DMS153 treated with DMSO at 0.1 percent for 48 hours (cell line): ENCODE results near the gene ZNF653.

Experiments used
- DNase-seq: peaks from one replicate; lab custom pipeline; 2025; ENCODE audit not compliant: unreplicated experiment; lab: John Stamatoyannopoulos, UW

ZNF653 gene, protein sequence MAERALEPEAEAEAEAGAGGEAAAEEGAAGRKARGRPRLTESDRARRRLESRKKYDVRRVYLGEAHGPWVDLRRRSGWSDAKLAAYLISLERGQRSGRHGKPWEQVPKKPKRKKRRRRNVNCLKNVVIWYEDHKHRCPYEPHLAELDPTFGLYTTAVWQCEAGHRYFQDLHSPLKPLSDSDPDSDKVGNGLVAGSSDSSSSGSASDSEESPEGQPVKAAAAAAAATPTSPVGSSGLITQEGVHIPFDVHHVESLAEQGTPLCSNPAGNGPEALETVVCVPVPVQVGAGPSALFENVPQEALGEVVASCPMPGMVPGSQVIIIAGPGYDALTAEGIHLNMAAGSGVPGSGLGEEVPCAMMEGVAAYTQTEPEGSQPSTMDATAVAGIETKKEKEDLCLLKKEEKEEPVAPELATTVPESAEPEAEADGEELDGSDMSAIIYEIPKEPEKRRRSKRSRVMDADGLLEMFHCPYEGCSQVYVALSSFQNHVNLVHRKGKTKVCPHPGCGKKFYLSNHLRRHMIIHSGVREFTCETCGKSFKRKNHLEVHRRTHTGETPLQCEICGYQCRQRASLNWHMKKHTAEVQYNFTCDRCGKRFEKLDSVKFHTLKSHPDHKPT

DNA sequence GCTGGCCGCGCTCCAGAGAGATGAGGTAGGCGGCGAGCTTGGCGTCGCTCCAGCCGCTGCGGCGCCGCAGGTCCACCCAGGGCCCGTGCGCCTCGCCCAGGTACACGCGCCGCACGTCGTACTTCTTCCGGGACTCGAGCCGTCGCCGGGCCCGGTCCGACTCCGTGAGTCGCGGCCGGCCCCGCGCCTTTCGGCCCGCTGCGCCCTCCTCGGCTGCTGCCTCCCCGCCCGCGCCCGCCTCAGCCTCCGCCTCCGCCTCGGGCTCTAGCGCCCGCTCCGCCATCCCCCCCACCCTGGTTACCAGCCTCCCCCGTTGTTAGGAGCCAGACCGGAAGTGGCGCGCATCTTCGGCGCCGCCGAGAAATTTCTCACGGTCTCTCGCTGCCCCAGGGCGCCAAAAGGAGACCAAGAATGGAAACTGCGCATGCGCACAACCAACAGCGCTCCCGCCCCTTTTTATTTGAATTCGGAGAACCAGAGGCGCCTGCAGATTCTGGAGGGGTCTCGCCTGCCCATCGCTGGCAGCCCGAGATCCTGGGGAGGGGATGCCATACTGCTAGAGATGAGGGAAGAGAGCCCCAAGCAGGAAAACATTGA is at the start of gene ZNF653:
TSS of gene ZNF653 (minus strand) at position 336 of the 597 bp plus-strand sequence. CDS start at position 283, 53 bp downstream.
- DNase-seq, result peak; percentile 97

DNA sequence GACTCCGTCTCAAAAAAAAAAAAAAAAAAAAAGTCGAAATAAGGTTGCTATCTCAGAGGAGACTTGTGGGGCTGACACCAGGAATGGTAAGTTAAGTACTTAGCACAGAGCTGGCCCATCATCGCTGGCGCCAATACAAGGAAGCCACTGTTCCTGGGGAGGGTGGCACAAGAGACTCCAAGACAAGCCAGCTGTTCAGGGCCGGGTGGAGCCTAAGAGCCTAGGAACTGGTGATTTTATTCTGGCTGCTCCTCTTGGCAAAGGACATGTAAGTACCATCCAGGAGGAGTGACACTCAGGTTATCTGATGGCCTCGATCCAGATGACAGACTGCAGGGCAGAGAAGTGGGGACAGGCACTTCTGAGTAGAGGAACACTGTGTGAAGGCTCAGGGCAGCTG is 49.6 kb upstream of the ZNF653 start:
- no peak for DNase-seq

DNA sequence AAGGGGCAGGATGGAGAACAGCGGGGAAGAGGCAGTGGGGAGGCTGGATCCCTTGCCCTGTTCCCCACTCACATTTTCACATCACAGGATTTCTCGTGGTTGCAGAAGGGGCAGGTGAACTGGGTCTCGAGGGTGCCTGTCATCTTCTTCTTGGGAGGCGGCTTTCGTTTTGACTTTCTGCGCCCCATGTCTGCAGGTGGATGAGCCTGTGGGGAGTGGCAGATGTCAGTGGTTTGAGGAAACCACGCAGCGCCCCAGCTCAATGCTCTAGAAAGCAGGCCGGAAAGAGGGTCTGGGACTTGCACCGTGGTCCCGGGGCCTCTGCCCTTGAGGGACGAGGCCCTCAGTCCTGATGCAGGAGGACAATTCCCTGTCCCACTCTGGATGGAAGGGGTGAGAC is 48.5 kb upstream of the ZNF653 start:
- no peak for DNase-seq

DNA sequence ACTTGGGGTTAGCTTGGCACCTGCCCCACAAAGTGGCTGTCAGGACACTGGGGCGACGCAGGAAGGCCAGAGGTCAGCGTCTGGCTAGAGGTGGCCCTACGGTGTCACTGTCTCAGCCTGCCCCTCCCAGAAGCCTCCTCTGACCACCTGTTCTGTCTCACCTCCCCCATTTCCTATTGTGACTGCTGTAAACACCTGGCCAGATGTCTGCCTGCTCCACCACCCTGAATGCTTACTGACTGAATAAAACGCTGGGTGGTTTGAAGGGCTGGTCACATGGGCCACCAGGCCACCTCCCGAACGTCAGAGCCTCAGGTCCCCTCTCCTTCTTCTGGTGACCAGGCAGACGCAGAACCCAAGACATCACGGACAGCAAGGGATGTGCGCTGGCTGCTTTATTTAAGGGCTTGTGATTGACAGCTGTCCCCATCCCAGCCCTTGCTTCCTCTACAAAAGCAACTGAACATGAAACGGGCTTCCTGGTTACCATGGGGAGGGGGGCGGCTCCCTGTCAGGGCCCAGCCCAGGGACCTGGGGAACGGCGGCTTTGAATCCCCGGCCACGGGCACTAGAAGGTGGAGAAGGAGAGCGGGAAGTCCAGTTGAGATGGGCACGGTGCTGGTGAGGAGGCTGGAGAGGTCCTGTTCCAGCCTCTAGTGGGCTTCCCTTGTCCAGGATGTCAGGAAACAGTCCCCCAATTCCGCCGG is 47.2 kb upstream of the ZNF653 start:
- no peak for DNase-seq

DNA sequence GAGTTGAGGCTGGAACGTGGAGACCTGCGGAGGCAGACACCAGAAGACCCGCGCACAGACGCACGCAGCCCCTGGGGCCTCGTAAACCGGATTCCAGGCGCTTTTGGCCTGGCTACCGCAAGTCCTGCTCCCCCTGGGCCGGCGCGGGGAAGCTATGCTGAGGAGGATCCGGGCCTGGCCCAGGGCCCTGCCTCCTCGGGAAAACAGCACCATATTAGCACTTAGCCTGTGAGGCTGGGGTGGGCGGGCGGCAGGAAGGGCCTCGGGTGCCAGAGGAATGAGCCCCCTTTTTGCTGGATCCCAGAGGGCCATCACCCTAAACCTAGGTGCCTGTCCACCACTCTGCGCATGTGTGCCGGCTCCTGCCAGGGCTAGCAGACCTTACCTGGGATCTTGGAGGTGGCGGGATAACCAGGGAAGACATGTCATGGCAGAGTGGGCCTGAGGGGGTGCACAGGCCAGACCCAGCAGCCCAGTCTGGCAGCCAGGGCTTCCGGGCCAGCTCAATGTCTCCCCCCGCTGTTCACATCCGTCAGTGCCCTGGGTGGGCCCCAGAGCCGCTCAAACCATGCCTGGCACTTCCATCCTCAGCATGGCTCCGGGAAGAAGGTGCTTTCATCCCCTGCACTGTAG is 46.1 kb upstream of the ZNF653 start:
- no peak for DNase-seq

DNA sequence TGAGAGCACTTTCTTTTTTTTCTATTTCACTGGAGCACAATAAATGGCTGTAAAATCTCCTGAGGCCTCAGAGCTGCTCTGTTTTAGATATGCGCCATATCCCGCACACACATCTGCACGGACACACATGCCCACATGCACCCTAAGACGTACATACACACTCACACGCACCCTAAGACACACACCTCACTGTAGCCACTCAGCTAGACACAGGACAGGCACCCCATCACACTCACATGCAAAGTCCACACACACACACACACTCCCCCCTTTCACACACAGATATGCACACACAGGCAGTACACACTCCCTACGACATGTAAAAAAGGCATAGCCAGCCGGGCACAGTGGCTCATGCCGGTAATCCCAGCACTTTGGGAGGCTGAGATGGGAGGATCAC is 44.6 kb upstream of the ZNF653 start:
- DNase-seq, result no peak

DNA sequence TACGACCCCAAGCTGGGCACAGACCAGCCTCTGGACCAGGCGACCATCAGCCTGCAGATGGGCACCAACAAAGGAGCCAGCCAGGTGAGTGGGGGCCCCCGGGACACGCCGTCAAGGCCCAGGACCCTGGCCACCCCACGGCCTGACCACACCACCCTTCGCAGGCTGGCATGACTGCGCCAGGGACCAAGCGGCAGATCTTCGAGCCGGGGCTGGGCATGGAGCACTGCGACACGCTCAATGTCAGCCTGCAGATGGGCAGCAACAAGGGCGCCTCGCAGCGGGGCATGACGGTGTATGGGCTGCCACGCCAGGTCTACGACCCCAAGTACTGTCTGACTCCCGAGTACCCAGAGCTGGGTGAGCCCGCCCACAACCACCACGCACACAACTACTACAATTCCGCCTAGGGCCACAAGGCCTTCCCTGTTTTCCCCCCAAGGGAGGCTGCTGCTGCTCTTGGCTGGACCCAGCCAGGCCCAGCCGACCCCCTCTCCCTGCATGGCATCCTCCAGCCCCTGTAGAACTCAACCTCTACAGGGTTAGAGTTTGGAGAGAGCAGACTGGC is 43.8 kb upstream of the ZNF653 start:
- DNase-seq, result no peak

DNA sequence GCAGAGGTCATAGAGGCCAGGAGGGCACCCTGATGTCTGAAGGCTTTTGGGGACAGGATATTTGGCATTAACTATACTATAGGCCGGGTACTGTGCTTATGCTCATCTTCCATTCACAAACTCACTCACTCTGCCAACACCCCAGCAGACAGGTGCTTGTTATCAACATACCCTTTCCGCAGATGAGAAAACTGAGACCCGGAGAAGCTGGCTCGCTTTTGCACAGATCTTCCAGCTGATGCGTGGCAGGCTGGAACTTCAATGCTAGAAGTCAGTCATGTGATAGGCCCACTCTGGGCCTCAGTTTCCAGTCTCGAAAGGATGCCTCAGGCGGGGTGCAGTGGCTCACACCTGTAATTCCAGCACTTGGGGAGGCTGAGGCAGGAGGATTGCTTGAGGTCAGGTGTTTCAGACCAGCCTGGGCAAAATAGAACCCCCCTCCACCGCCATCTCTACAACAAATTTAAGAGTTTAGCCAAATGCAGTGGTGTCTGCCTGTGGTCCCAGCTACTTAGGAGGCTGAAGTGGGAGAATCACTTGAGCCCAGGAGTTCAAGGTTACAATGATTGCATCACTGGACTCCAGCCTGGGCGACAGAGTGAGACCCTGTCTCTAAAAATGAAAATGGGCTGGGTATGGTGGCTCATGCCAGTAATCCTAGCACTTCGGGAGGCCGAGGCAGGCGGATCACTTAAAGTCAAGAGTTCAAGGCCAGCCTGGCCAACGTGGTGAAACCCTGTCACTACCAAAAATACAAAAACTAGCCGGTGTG is 42.5 kb upstream of the ZNF653 start:
- no peak for DNase-seq

DNA sequence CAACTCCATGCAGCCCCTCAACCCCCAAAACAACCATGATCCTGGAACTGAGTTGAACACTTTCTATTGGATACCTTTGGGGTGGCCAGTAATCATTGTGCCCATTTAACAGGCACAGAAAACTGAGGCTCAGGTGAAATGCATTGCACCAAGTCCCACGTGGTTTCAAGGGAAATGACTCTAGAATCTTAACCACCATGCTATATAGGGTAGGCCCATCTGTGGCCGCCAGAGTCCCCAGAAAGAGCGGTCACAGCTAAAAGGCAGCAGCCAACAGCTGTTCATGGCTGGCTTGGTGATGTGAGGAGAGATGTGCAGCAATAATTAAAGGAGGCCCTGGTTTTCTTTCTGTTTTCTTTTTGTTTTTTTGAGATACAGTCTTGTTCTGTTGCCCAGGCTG is 35.6 kb upstream of the ZNF653 start:
- no peak for DNase-seq

DNA sequence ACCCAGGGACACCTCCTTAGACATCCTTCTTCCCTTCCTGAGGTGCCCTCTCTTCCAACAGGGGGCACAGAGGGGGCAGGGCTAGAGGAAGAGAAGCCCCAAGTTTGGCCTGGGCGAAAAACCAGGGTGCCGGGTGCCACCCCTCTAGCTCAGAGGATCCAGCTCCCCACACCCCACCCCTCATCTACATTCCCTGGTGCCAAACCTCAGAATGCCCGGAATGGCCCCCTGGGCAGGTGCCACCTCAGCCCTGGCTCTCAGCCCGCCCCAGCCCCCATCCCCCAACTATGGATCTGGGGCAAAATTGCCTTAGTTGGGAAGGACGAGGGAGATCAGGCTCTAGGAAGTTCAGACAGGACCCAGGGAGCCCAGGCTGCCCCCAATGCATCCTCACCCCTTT is 35.0 kb upstream of the ZNF653 start:
- DNase-seq, result no peak

DNA sequence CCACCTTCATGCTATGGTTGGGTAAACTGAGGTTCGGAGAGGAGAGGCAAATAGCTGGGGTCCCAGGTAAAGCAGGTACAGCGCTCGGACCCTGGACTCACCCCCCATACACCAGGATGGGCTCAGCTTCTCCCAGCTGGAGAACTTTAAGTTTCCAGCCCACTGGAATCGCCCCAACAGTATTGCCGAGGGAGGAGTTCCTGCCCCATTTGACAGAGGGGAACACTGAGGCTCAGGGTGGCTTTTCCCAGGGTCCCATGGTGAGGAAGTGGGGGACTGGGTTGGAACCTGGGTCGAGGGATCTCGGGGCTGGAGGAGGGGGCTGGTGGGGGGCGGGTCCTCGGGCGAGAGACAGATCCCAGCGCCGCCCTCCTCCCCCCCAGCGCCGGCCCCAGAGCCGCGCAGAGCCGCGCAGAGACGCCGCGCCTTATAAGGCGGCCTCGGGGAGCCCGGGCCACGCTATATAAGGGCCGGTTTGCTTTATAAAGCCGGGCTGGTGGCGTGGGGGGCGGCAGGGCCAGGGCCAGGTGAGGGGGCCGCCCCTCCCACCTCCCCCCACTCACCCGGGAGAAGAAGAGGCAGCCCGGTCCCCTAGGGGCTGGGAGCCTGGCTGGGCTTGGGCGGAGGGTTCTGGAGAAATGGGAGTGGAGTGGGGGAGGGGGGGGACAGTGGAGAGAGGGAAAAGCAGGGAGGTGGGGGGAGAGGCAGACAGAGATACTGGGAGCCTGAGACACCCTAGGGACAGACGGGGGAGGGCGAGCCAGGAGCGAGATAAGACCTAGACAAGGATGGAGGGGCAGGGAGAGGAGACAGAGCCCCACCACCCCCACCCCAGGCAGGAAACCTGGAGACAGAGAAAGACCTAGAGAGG is 34.1 kb upstream of the ZNF653 start:
- no peak for DNase-seq

DNA sequence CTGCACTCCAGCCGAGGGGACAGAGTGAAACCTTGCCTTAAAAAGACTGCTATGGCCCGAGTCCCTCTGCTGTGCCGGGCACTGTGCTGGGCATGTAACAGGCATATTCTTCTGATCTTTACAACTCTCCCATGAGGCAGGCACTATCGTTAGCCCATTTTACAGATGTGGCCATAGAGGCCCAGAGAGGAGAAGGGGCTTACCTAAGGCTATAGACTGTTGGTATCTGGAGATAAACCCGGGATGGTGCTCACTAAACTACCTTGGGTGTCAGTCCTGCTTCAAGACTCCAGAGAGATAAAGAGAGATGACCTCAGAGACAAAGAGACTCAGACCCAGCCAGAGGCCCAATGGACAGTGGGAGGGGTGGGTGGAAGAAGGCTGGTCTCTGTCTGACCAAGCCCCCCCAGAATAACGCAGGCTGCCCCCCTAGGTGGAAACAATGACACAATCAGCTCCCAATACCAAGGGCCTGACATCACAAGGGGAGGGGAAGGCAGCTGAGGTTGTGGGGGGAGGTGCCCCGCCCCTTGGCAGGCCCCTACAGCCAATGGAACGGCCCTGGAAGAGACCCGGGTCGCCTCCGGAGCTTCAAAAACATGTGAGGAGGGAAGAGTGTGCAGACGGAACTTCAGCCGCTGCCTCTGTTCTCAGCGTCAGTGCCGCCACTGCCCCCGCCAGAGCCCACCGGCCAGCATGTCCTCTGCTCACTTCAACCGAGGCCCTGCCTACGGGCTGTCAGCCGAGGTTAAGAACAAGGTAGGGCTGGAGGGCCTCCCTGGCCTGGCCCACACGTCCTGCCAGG is 32.8 kb upstream of the ZNF653 start, which contains the start of gene CNN1:
TSS of gene CNN1 (plus strand) at position 620 of the 805 bp plus-strand sequence. CDS start at position 697, 77 bp downstream.
- DNase-seq, result no peak

DNA sequence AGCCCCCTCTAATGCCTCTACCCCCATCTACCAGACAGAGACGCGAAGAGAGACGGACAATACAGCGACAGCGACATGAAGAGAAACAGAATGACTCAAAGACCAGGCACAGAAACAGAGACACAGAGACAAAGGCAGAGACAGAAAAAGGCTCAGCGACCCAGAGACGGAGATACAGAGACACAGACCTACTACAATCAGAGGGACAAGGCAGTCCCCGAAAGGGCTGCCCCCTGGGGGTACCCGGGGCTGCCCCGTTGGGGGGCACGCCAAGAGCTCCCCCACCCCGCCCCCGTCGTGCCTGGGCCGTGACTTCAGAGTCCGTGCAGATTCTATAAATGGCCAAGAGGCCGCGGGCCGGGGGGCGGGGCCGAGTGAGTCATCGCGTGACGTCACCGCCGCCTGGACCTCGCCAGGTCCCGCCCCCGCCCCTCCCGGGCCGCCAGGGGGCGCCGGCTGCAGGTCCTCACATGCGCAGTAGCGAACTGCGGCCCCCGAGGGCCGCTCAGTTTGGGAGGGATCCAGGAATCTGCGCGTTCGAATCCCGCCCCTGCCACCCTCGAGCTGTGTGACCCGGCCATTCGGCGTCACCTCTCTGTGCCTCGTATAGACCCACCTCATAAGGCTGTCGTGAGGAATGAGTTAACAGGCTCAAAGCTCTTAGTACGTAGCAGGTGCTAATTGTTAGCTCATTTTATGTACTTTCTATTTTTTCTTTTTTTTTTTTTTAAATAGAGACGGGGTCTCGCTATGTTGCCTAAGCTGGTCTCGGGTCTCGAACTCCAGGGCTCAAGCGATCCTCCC is 30.4 kb upstream of the ZNF653 start:
- peak; percentile 34 for DNase-seq

DNA sequence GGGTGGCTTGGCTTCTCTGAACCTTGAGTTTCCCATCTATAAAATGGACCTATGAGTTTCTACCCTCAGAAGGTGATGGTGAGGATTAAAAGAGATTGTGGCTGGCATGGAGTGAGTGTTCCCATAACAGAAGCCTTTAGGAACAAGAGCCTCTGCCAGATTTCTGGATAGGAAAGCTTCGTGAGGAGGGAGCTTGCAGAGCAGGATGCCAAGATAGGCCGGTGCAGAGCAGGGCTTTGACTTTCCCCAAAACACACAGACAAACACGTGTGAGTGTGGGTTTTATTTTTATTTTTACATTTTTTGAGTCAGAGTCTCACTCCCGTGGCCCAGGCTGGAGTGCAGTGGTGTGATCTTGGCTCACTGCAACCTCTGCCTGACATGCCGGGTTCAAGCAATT is 29.3 kb upstream of the ZNF653 start:
- DNase-seq, result no peak

DNA sequence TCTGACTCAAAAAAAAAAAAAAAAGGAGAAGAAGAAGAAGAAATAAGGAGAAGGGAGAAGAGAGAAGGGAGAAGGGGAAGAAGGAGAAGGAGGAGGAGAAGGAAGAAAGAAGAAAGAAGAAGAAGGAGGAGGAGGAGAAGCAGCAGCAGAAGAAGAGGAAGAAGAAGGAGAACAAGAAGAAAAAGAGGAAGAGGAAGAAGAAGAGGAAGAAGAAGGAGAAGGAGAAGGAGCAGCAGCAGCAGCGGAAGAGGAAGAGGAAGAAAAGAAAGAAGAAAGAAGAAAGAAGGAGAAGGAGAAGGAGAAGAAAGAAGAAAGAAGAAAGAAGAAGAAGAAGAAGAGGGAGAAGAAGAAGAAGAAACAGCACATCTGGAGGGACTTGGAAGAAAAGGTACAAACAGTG is 28.9 kb upstream of the ZNF653 start:
- no peak for DNase-seq

DNA sequence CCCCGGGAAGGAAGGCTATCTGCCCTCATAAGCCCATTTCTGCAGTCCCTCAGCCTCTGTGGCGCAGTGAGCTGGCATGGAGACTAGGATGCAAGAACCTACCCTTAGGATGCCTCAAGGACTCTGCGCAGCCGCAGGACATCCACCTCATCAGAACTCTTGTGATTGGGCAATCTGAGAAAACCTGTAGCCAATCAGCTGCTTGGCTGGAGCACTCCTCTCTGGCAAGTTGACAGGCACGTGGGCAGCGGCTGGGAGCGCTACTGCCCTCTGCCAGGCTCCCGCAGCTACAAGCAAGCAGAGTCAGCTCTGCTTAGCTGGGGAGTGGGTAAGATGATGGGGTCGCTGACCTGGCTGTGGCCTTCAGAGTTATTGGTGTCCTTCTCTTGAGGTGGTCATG is 24.8 kb upstream of the ZNF653 start:
- DNase-seq, result peak; percentile 56

DNA sequence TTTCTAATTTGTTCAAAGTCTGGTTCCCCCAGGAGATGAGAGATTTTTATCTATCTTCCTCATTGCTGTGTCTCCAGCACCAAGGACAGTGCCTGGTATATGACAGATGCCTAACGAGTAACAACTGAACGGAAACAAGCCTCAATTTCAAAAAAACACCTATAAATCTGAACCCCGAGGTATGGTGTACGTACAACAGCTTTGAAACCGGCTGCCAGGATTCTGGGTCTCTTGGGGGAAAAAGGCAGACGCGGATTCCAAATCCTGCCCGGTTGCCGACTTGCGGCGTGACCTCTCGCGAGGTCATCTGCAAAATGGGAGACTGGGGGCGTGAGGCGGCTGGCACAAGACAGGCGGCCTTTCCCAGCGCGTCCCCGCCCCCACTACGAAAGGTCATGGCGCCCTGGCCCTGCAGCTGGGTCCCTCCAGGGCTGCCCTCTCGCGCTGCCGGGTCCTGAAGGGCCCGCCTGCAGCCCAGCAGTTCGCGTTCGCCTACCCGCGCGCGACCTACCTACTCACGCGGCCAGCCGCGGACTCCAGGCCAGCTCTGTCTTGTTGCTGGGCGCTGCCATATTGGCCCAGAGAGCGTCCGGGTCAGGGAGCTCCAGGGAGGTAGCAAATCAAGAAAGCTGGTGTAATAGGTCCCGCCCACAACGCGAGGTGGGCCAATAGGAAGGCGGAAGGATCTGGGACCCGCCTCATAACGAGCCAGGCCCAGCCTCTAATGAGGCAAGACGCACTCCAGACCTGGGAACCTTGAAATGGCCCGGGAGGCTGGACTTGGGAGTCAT is 23.1 kb upstream of the ZNF653 start, which contains the start of gene ECSIT:
TSS of gene ECSIT (minus strand) at position 584 of the 791 bp plus-strand sequence. CDS start 9,964 bp downstream, outside the sequence.
- peak; percentile 92 for DNase-seq
